Endothelial cell of umbilical vein (primary cell): ENCODE measurements around the gene ARHGEF17. TPM values are rescaled to one million over a fixed set of nuclear protein-coding genes. Genes with fewer than 3 reads are reported as not detected.

Experiments used
- BruUV-seq: library from RNA; stranded (reverse); fragments of 400-500 nt; replicated peaks from 2 replicates; lab custom pipeline; 2021; lab: Mats Ljungman, UMichigan
- CTCF ChIA-PET: fragments of 300-600, 350-600 bp; sonication (Branson Sonifier 250); formaldehyde crosslinking; loops from one replicate; lab custom pipeline; 2021; ENCODE audit warnings: antibody characterized with exemption, inconsistent platforms; lab: Charles Lee
- POLR2A ChIA-PET: fragments of 300-600, 350-600 bp; sonication (Branson Sonifier 250); formaldehyde crosslinking; loops from one replicate; lab custom pipeline; 2021; ENCODE audit warnings: antibody characterized with exemption, inconsistent platforms; lab: Charles Lee
- DNase-seq: peaks from one replicate; pipeline ENCODE4 v3.0.0-alpha.2; 2011; ENCODE audit warnings: low read depth, low spot score
- FAIRE-seq: peaks from 2 replicates; lab custom pipeline; 2011; peaks lifted over from hg19 to GRCh38; lab: Jason Lieb, UNC
- H2AFZ ChIP-seq: 2 replicates; pipeline ENCODE4 v1.6.0; 2012; ENCODE audit warnings: low read depth, low read length, control low read depth, inconsistent platforms
- H3K27ac ChIP-seq: 2 replicates; pipeline ENCODE4 v1.5.1; 2011; ENCODE audit warnings: low read depth, mild to moderate bottlenecking, control low read depth, low read length, moderate library complexity; ENCODE audit not compliant: insufficient read depth
- H3K27me3 ChIP-seq, 2 experiments: 2 replicates each; pipeline versions ENCODE4 v1.6.0 to v1.6.1; 2011; ENCODE audit warnings: low read length in 2 of 2, mixed read lengths in 1 of 2; ENCODE audit not compliant: control insufficient read depth in 2 of 2, insufficient read depth in 2 of 2
- H3K36me3 ChIP-seq, 2 experiments: 2 replicates in 1 of 2; 3 replicates in 1 of 2; pipeline ENCODE4 v1.5.1; 2011; ENCODE audit warnings: low read length in 2 of 2, mild to moderate bottlenecking in 1 of 2, moderate library complexity in 1 of 2; ENCODE audit not compliant: control insufficient read depth in 2 of 2, insufficient read depth in 2 of 2; ENCODE audit errors: extremely low read depth in 1 of 2
- H3K4me1 ChIP-seq: 3 replicates; pipeline ENCODE4 v1.5.1; 2011; ENCODE audit warnings: mild to moderate bottlenecking, low read length; ENCODE audit not compliant: control insufficient read depth, insufficient read depth; ENCODE audit errors: extremely low read depth
- H3K4me2 ChIP-seq: 2 replicates; pipeline ENCODE4 v1.6.1; 2011; ENCODE audit warnings: low read length, control low read depth, mixed read lengths; ENCODE audit not compliant: insufficient read depth
- H3K4me3 ChIP-seq, 3 experiments: fragments of 200-600 bp in 1 of 3; sonication (generic), shearing (Covaris generic) in 1 of 3; replicated peaks in 1 of 3; 2 replicates each; pipeline ENCODE4 v1.5.1; 2011 to 2016; ENCODE audit warnings: control low read depth in 3 of 3, low read length in 3 of 3, mild to moderate bottlenecking in 2 of 3, inconsistent platforms in 1 of 3, low read depth in 1 of 3, moderate library complexity in 1 of 3; ENCODE audit not compliant: insufficient read depth in 1 of 3
- H3K79me2 ChIP-seq: 2 replicates; pipeline ENCODE4 v1.6.0; 2012; ENCODE audit warnings: low read length, inconsistent platforms; ENCODE audit not compliant: control insufficient read depth, insufficient read depth
- H3K9ac ChIP-seq: replicated peaks from 2 replicates; pipeline ENCODE3; 2011; ENCODE audit warnings: low read length, control low read depth; ENCODE audit not compliant: insufficient read depth; ENCODE audit errors: extremely low read depth
- H3K9me1 ChIP-seq: replicated peaks from 3 replicates; pipeline ENCODE4 v1.6.0; 2011; ENCODE audit warnings: mild to moderate bottlenecking, low read length; ENCODE audit not compliant: control insufficient read depth, insufficient read depth; ENCODE audit errors: extremely low read depth
- H3K9me3 ChIP-seq: replicated peaks from 2 replicates; pipeline ENCODE4 v1.5.1; 2012; ENCODE audit warnings: low read length, inconsistent platforms; ENCODE audit not compliant: control insufficient read depth, insufficient read depth
- H4K20me1 ChIP-seq: replicated peaks from 2 replicates; pipeline ENCODE3; 2011; ENCODE audit warnings: mild to moderate bottlenecking, low read length; ENCODE audit not compliant: control insufficient read depth, insufficient read depth; ENCODE audit errors: extremely low read depth
- EZH2 ChIP-seq: IDR thresholded peaks from 2 replicates; pipeline ENCODE4 v1.6.1; 2012; ENCODE audit warnings: borderline replicate concordance, low read depth, mild to moderate bottlenecking, moderate library complexity, low read length, inconsistent platforms; ENCODE audit not compliant: severe bottlenecking
- FOS ChIP-seq: IDR thresholded peaks from 2 replicates; pipeline ENCODE4 v1.6.1; 2011; ENCODE audit warnings: mild to moderate bottlenecking, low read length, moderate library complexity, borderline replicate concordance; ENCODE audit not compliant: insufficient read depth
- GATA2 ChIP-seq: IDR thresholded peaks from 2 replicates; pipeline ENCODE4 v1.7.0; 2011; ENCODE audit warnings: low read depth, mild to moderate bottlenecking, moderate library complexity, mixed read lengths, low read length; ENCODE audit not compliant: insufficient read length, insufficient read depth
- JUN ChIP-seq: IDR thresholded peaks from 2 replicates; pipeline ENCODE4 v1.6.1; 2011; ENCODE audit warnings: borderline replicate concordance, low read depth; ENCODE audit not compliant: insufficient read length, insufficient read depth
- MYC ChIP-seq: IDR thresholded peaks from one replicate; pipeline ENCODE4 v1.6.1; 2011; ENCODE audit warnings: mild to moderate bottlenecking, low read depth, low read length
- POLR2A ChIP-seq: IDR thresholded peaks from 2 replicates; pipeline ENCODE4 v1.6.1; 2012; ENCODE audit warnings: low read depth, mild to moderate bottlenecking, control low read depth, low read length
- POLR2AphosphoS5 ChIP-seq: IDR thresholded peaks from 2 replicates; pipeline ENCODE4 v1.6.1; 2012; ENCODE audit warnings: low read depth, mild to moderate bottlenecking, control low read depth, low read length, moderate library complexity; ENCODE audit not compliant: insufficient read depth
- dilution Hi-C: fragments of 300-500 bp; cut with MboI; formaldehyde crosslinking; loops from one replicate; pipeline ENCODE4 v1.15.0; 2019; ENCODE audit warnings: low sequenced_read_pairs; ENCODE audit not compliant: extremely low pct_ligation_motif_present
- intact Hi-C: fragments of 100-400 bp; cut with micrococcal nuclease; formaldehyde crosslinking; loops from one replicate; pipeline ENCODE4 v1.10.0; 2022
- polyA plus RNA-seq, 4 experiments: library from polyadenylated mRNA; depleted of rRNA in 3 of 4; stranded (reverse) in 3 of 4; unstranded in 1 of 4; fragments of >200 nt; gene quantifications; 2 replicates each; pipeline versions ENCODE4 v1.2.1 to v1.2.3, GENCODE V29; 2011 to 2012; ENCODE audit warnings: missing spikeins in 1 of 4
- total RNA-seq: library from RNA; stranded (reverse); gene quantifications from 2 replicates; pipeline ENCODE4 v1.2.3, GENCODE V29; 2021
- TF ChIP-seq, protein P1 (sequence below), 2 donors: IDR thresholded peaks; 1 replicate in 1 of 2; 2 replicates in 1 of 2; pipeline ENCODE4 v1.5.1; 2011; ENCODE audit warnings: low read length in 2 of 2, mild to moderate bottlenecking in 2 of 2, moderate library complexity in 2 of 2, control low read depth in 1 of 2, inconsistent platforms in 1 of 2, low read depth in 1 of 2; ENCODE audit not compliant: insufficient read depth in 1 of 2; ENCODE audit errors: extremely low read depth in 1 of 2
- TF ChIP-seq, protein P2 (sequence below): IDR thresholded peaks from 2 replicates; pipeline ENCODE4 v1.6.1; 2011; ENCODE audit not compliant: insufficient read depth, insufficient read length

Gene ARHGEF17
- total and polyA plus RNA-seq, 2 donors (not counting 3 experiments of a cell fraction or from before 2014, with no cell fraction given): 74.9 to 89.9 TPM

DNA sequence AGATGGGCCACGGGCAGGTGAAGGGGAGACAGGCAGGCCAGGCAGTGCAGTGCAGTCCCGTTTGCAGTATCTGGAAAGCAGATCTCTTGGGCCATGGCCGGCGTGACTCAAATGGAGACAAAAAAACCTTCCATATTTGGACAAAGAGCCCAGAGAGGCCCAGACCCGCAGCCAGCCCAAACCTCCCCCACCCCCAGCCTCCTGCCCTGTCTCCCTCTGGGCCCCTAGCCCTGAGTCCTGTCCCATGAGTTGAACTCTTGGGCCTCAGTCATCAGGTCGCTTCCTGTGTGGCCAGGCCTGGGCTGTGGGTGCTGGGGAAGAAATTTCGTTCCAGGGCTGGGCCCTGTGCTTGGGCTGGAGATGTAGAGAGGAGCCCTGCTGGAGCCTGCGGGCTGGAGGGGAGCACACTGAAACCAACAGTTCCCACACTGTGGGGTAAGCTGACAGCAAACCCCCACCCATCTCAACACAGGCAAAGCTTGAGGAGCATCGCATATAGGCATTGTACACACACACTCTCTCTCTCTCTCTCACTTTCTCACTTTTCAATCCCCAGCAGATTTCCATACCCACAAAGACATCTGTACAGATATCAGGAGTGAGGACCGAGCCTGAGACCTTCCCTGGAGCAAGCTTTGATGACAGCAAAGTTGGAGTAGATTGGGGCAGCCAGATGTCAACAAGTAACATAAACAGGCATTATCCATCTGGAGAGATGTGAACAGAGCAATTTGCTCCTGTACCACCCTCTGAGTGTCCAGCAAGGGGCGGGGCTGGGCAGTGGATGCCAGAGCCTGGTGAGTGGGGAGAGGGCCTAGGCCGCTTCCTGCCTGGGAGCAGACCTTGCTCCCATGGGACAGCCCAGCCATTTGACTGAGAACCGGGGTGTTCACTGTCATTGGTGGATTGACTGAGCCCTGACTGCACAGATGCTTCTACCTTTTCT lies 17.2 kb downstream of the ARHGEF17 start:
- ChIA-PET POLR2A (interaction anchor here (2.7 kb wide), 1 partner anchor 17 kb away, joined by 14 read pairs; the partner anchor contains the start of gene ARHGEF17), CTCF (interaction anchor here (5.7 to 6.6 kb wide), 2 partner anchors 10 to 18 kb away, joined by 43 to 57 read pairs; partner anchors contain the start of gene ARHGEF17)
- Histone ChIP-seq H3K9ac (no peak overlapping the region), H2AFZ (no peak overlapping the region), H3K27me3 (no peaks in the 10 kb centered on the region), H3K79me2 (peaks cover under 1% of the 10 kb centered on the region), H3K9me1 (no peaks in the 10 kb centered on the region), H3K36me3 (peaks cover 0 to 9% of the 10 kb centered on the region in 2 experiments), H3K9me3 (no peaks in the 10 kb centered on the region), H3K27ac (no peak overlapping the region), H4K20me1 (no peaks in the 10 kb centered on the region), H3K4me1 (peaks cover 44% of the 10 kb centered on the region), H3K4me2 (no peak overlapping the region), H3K4me3 (no peak overlapping the region)
- DNase-seq (no peak), FAIRE-seq (no peak)
- dilution Hi-C loops: no loop called here
- intact Hi-C loops: no loop called here
- TF ChIP-seq, protein P1, sequence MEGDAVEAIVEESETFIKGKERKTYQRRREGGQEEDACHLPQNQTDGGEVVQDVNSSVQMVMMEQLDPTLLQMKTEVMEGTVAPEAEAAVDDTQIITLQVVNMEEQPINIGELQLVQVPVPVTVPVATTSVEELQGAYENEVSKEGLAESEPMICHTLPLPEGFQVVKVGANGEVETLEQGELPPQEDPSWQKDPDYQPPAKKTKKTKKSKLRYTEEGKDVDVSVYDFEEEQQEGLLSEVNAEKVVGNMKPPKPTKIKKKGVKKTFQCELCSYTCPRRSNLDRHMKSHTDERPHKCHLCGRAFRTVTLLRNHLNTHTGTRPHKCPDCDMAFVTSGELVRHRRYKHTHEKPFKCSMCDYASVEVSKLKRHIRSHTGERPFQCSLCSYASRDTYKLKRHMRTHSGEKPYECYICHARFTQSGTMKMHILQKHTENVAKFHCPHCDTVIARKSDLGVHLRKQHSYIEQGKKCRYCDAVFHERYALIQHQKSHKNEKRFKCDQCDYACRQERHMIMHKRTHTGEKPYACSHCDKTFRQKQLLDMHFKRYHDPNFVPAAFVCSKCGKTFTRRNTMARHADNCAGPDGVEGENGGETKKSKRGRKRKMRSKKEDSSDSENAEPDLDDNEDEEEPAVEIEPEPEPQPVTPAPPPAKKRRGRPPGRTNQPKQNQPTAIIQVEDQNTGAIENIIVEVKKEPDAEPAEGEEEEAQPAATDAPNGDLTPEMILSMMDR (IDR thresholded peaks at IDR 0.05; ENCODE audit: extremely low read depth in 1 of 2, insufficient read depth in 1 of 2, low read depth in 1 of 2, low read length in 2 of 2): no peak
- TF ChIP-seq JUN (no peak), POLR2AphosphoS5 (no peak), FOS (no peak), EZH2 (no peak), GATA2 (no peak), POLR2A (no peak), MYC (no peak)
- TF ChIP-seq, protein P2, sequence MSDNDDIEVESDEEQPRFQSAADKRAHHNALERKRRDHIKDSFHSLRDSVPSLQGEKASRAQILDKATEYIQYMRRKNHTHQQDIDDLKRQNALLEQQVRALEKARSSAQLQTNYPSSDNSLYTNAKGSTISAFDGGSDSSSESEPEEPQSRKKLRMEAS: no peak
- no TSS peak for BruUV-seq
